Tibial nerve (tissue), 4 donors: Measurements from ENCODE around the gene SUFU. TPM values are rescaled to one million over a fixed set of nuclear protein-coding genes. Genes with fewer than 3 reads are reported as not detected.

Source experiments
- DNase-seq, 2 donors: peaks; one replicate each; pipeline ENCODE4 v3.0.0-alpha.2; 2019; ENCODE audit warnings: low spot score in 2 of 2
- H3K27ac ChIP-seq, 4 donors: fragments of 200-600 bp; sonication (generic) in 3 of 4; one replicate each; pipeline ENCODE4 v1.5.1; 2017 to 2019; ENCODE audit warnings: mild to moderate bottlenecking in 1 of 4
- H3K27me3 ChIP-seq, 2 donors: fragments of 200-600 bp; sonication (generic) in 1 of 2; one replicate each; pipeline versions ENCODE4 v1.5.1 to v1.6.0; 2017 to 2019
- H3K36me3 ChIP-seq, 3 donors: fragments of 200-600 bp; sonication (generic); one replicate each; pipeline ENCODE4 v1.5.1; 2018 to 2019
- H3K4me1 ChIP-seq, 4 donors: fragments of 200-600 bp; sonication (generic) in 3 of 4; one replicate each; pipeline ENCODE4 v1.5.1; 2017 to 2019
- H3K4me3 ChIP-seq, 4 donors: fragments of 200-600 bp; sonication (generic) in 3 of 4; one replicate each; pipeline ENCODE4 v1.5.1; 2017 to 2019; ENCODE audit warnings: mild to moderate bottlenecking in 1 of 4, moderate library complexity in 1 of 4
- H3K9me3 ChIP-seq, 4 donors: fragments of 200-600 bp; sonication (generic) in 3 of 4; one replicate each; pipeline ENCODE4 v1.5.1; 2017 to 2019
- EP300 ChIP-seq, 2 donors: sonication (generic); formaldehyde crosslinking; IDR thresholded peaks; one replicate each; pipeline ENCODE4 v1.6.1; 2017; ENCODE audit warnings: antibody characterized with exemption in 2 of 2, mild to moderate bottlenecking in 1 of 2
- POLR2A ChIP-seq, 2 donors: fragments of 450-650 bp; IDR thresholded peaks; one replicate each; pipeline ENCODE4 v1.6.1; 2017; ENCODE audit warnings: antibody characterized with exemption in 2 of 2, mild to moderate bottlenecking in 2 of 2, moderate library complexity in 2 of 2
- WGBS, 2 donors: methylation state at CpG; one replicate each; pipeline ENCODE4 v1.1.5; 2018; 5-methylcytosine and 5-hydroxymethylcytosine counted together
- total RNA-seq, 4 donors: library from RNA; depleted of rRNA; stranded (reverse); fragments of >200 nt; gene quantifications; one replicate each; pipeline ENCODE4 v1.1.0, GENCODE V29; 2016
- TF ChIP-seq, protein P1 (sequence below), 5 experiments: fragments of 200-600 bp in 3 of 5; fragments of 450-650 bp in 2 of 5; sonication (generic) in 3 of 5; IDR thresholded peaks; one replicate each; pipeline ENCODE4 v1.5.1; 2016 to 2019; ENCODE audit warnings: antibody characterized with exemption in 5 of 5, mild to moderate bottlenecking in 3 of 5, moderate library complexity in 2 of 5

SUFU gene
- total RNA-seq, 4 donors from 2014 or later, result 9.8 to 17.1 (median 14.2) TPM

DNA sequence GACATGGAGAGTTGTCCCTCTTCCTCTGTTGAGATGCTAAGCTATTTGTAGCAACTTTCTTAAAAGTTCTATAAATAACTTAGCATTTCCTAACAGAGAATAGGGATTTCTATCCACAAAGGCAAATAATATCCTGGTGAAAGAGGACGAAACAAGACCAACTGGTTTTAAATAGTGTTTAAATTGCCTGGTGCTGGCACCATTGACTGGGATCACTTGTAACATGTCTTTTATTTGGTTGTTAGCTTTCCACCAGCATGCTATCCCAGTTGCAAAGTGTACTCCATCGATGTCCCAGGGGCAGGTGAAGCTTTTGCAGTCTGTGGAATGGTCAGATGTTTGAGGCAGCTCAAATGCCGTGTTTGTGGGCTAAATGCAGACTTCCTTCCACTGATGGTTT lies 3.7 kb downstream of the SUFU start:
- Histone ChIP-seq H3K4me3 (no peak overlapping the region), H3K4me1 (peaks cover 0 to 63% (median 31%) of the 10 kb centered on the region in 4 donors), H3K9me3 (no peaks in the 10 kb centered on the region), H3K27ac (peak overlapping the region in 1 of 4 donors; percentile 36), H3K27me3 (no peaks in the 10 kb centered on the region), H3K36me3 (peaks cover 0 to 39% (median 0%) of the 10 kb centered on the region in 3 donors)
- 56 to 62% methylated on average over 3 of the region's 3 CpGs for WGBS, 2 donors
- no peak for DNase-seq
- no peak for TF ChIP-seq POLR2A (IDR thresholded peaks at IDR 0.05)
- TF ChIP-seq, protein P1, sequence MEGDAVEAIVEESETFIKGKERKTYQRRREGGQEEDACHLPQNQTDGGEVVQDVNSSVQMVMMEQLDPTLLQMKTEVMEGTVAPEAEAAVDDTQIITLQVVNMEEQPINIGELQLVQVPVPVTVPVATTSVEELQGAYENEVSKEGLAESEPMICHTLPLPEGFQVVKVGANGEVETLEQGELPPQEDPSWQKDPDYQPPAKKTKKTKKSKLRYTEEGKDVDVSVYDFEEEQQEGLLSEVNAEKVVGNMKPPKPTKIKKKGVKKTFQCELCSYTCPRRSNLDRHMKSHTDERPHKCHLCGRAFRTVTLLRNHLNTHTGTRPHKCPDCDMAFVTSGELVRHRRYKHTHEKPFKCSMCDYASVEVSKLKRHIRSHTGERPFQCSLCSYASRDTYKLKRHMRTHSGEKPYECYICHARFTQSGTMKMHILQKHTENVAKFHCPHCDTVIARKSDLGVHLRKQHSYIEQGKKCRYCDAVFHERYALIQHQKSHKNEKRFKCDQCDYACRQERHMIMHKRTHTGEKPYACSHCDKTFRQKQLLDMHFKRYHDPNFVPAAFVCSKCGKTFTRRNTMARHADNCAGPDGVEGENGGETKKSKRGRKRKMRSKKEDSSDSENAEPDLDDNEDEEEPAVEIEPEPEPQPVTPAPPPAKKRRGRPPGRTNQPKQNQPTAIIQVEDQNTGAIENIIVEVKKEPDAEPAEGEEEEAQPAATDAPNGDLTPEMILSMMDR (IDR thresholded peaks at IDR 0.05), result no peak

DNA sequence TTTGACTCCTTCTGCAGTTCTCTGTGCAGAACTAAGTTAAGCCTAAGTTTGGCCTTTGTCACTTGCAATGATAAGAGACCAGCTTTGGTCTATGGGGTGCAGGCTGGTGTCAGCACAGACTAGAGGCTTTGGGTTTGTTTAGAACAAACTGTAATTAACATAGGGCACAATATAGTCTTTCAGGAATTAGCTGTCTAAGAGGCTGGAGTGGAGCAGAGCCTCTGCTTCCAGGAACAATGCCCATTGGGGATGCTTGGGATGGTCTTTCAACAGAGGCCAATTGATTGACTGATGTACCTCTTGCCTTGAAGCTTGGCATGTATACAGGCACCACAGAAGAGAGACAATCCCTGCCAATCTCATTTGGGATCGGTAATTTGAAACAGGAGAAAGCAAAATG lies 4.7 kb downstream of the SUFU start:
- Histone ChIP-seq H3K27ac (peak overlapping the region in 2 of 4 donors; percentile 33 to 36), H3K27me3 (no peaks in the 10 kb centered on the region), H3K36me3 (peaks cover 0 to 48% (median 0%) of the 10 kb centered on the region in 3 donors), H3K4me1 (peaks cover 0 to 55% (median 26%) of the 10 kb centered on the region in 4 donors), H3K4me3 (no peak overlapping the region), H3K9me3 (no peaks in the 10 kb centered on the region)
- TF ChIP-seq EP300 (IDR thresholded peaks at IDR 0.05) (no peak), POLR2A (IDR thresholded peaks at IDR 0.05) (no peak)
- TF ChIP-seq, protein P1 (IDR thresholded peaks at IDR 0.05), result no peak
- no peak for DNase-seq
- 47 to 60% methylated on average over 1 of the region's 1 CpG for WGBS, 2 donors

DNA sequence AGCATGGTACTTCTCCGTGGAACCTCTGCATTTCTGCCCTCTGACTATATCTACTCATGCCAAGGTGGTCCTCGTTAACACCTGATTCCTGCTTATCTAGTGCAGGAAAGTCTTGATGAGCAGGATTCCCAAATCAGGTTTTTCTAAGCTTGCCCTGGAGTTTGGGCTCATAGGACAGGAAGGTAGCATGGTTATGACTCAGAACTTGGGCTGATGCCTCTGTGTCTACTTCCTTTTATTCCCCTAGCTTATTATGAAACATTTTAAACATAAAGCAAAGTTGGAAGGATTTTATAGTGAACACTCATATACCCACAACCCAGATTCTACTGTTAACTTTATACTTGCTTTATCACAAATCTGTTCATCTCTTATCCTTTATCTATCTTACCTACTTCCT lies 5.6 kb downstream of the SUFU start:
- Histone ChIP-seq H3K36me3 (peaks cover 0 to 57% (median 0%) of the 10 kb centered on the region in 3 donors), H3K27ac (peak overlapping the region in 2 of 4 donors; percentile 33 to 36), H3K27me3 (no peaks in the 10 kb centered on the region), H3K4me1 (peaks cover 0 to 57% (median 25%) of the 10 kb centered on the region in 4 donors), H3K4me3 (no peak overlapping the region), H3K9me3 (no peaks in the 10 kb centered on the region)
- TF ChIP-seq, protein P1 (IDR thresholded peaks at IDR 0.05), result no peak
- TF ChIP-seq EP300 (IDR thresholded peaks at IDR 0.05), result no peak
- TF ChIP-seq POLR2A (IDR thresholded peaks at IDR 0.05), result no peak
- 65 to 79% methylated on average over 2 of the region's 2 CpGs for WGBS, 2 donors
- DNase-seq, result no peak

DNA sequence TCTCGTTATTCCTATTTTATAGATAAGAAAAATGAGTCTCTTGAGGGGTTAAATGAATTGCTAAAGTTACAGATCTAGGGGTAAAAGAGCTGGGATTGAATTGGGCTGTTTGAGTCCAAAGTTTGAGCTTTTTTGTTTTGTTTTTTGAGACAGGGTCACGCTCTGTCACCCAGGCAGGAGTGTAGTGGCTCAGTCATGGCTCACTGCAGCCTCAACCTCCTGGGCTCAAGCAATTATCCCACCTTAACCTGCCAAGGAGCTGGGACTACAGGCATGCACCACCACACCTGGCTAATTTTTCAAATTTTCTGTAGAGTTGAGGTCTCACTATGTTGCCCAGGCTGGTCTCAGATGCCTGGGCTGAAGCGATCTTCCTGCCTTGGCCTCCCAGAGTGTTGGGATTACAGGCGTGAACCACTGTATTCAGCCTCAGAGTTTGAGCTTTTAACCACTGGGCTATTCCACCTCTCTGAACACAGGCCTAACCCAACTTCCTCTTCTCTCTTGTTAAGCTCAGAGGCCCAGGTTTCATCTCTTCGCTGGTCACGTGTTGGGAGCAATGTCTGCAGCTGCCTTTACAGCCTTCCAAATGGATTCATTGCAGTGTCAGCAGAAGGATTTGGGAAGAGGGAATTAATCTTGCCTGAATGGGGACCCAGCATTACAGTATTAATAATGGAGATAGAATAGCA lies 8.0 kb downstream of the SUFU start:
- no peak overlapping the region for H3K4me3 ChIP-seq
- TF ChIP-seq EP300 (IDR thresholded peaks at IDR 0.05) (no peak), POLR2A (IDR thresholded peaks at IDR 0.05) (no peak)
- TF ChIP-seq, protein P1 (IDR thresholded peaks at IDR 0.05), result no peak
- no peak for DNase-seq
- H3K27me3 ChIP-seq, result no peaks in the 10 kb centered on the region
- H3K36me3 ChIP-seq, result peaks cover 0 to 67% (median 0%) of the 10 kb centered on the region in 3 donors
- no peak overlapping the region for H3K27ac ChIP-seq
- H3K4me1 ChIP-seq, result peaks cover 0 to 43% (median 16%) of the 10 kb centered on the region in 4 donors
- 62 to 79% methylated on average over 6 of the region's 6 CpGs for WGBS, 2 donors
- H3K9me3 ChIP-seq, result no peaks in the 10 kb centered on the region

DNA sequence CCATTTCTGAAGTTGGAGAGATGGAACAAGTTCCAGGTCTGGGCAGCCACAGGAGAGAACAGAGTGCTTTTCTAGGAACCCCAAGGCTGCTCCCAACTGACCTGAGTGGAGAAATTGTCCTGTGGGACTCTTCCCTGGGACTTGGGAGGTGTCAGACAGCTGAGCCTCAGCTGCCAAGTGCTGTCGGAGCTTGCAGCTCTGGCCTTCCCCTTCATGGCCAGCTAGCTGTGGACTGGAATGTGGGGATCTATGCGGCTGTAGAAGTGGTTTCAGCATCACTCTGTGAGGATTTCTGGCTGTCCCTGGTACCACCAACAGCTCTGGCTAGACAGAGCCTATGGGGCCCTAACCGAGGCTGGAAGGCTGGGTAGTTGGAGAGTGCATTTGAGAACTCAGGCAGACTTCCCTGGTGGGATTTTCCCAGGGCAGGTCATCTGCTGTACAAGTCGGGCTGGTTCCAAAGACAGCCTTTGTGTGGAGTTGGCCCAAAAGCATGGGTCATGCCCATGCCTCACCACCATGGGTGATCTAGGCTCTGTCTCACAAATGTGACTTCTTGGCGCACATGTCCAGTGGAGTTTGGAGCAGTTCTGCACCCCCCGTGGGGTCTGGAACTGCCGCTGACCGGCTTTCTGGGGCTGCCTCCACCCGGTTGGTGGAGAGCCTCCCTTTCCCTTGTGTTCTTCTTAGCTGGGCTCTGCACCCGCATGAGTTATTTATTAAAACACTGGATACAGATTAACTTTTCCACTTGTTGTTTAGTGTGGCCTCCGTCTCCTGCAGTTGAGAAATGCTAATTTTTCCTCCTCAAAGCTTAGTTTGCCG lies 10.9 kb downstream of the SUFU start:
- 50 to 51% methylated on average over 12 of the region's 12 CpGs for WGBS, 2 donors
- Histone ChIP-seq H3K27ac (peak overlapping the region in 1 of 4 donors; percentile 18), H3K36me3 (peaks cover 0 to 66% (median 0%) of the 10 kb centered on the region in 3 donors), H3K27me3 (no peaks in the 10 kb centered on the region), H3K4me3 (no peak overlapping the region), H3K9me3 (no peaks in the 10 kb centered on the region), H3K4me1 (peaks cover 0 to 17% (median 5%) of the 10 kb centered on the region in 4 donors)
- TF ChIP-seq EP300 (IDR thresholded peaks at IDR 0.05) (no peak), POLR2A (IDR thresholded peaks at IDR 0.05) (no peak)
- TF ChIP-seq, protein P1 (IDR thresholded peaks at IDR 0.05), result no peak
- DNase-seq, result no peak
